K562 (cell line): ENCODE data around the gene CYP2D6. TPM values are rescaled to one million over a fixed set of nuclear protein-coding genes. Genes with fewer than 3 reads are reported as not detected.
"Not testable (repeated sequence)": the region's sequence is repeated elsewhere in the genome, so short reads cannot be mapped to it uniquely, and the experiment has no call there.

ENCODE experiments used
- ATAC-seq: fragments of 200-7000 bp; cut with Tn5 transposase; 3 replicates; pipeline ENCODE4 v1.9.1; 2020; ENCODE audit warnings: moderate library complexity
- BruUV-seq: library from RNA; stranded (reverse); fragments of 400-500 nt; replicated peaks from 2 replicates; lab custom pipeline; 2021; lab: Mats Ljungman, UMichigan
- CTCF ChIA-PET: fragments of 300-600 bp; formaldehyde crosslinking; extraction: SDS; loops from one replicate; lab custom pipeline; 2021; ENCODE audit warnings: low intra/inter-chr PET ratio; lab: Yijun Ruan, JAX
- POLR2A ChIA-PET: fragments of 300-600, 350-650 bp; sonication (Branson Sonifier 250); formaldehyde crosslinking; extraction: SDS; loops from one replicate; lab custom pipeline; 2021; ENCODE audit warnings: antibody characterized with exemption, inconsistent platforms; lab: Yijun Ruan, JAX
- DNase-seq, 4 experiments: peaks; one replicate each; pipeline versions ENCODE4 v3.0.0 to v3.0.0-alpha.2; 2011 to 2018; ENCODE audit warnings: low spot score in 3 of 4, mixed read lengths in 3 of 4; ENCODE audit errors: extremely low read depth in 1 of 4
- FAIRE-seq: peaks from 2 replicates; lab custom pipeline; 2011; peaks lifted over from hg19 to GRCh38; lab: Jason Lieb, UNC
- H2AFZ ChIP-seq: 2 replicates; pipeline ENCODE4 v1.6.0; 2011; ENCODE audit warnings: low read depth, low read length, control low read depth, inconsistent platforms
- H3K27ac ChIP-seq: fragments of 200-600 bp; 3 replicates; pipeline ENCODE4 v1.8.0; 2011; ENCODE audit warnings: low read depth, mild to moderate bottlenecking, control low read depth, inconsistent platforms, low read length, moderate library complexity, mixed read lengths; ENCODE audit errors: extremely low read depth
- H3K27me3 ChIP-seq, 2 experiments: fragments of 300-600 bp in 1 of 2; 2 replicates in 1 of 2; 3 replicates in 1 of 2; pipeline versions ENCODE4 v1.6.0 to v1.8.0; 2011; ENCODE audit warnings: inconsistent platforms in 2 of 2, low read length in 2 of 2, mild to moderate bottlenecking in 1 of 2, mixed read lengths in 1 of 2, moderate library complexity in 1 of 2; ENCODE audit not compliant: control insufficient read depth in 2 of 2, insufficient read depth in 2 of 2
- H3K36me3 ChIP-seq: fragments of 300-600 bp; 3 replicates; pipeline ENCODE4 v1.8.0; 2011; ENCODE audit warnings: mild to moderate bottlenecking, low read length, inconsistent platforms; ENCODE audit not compliant: control insufficient read depth, insufficient read depth
- H3K4me1 ChIP-seq, 2 experiments: fragments of 200-600 bp in 1 of 2; replicated peaks in 1 of 2; 2 replicates in 1 of 2; 3 replicates in 1 of 2; pipeline versions ENCODE4 v1.5.1 to v1.8.0; 2011; ENCODE audit warnings: inconsistent platforms in 2 of 2, low read length in 2 of 2, mild to moderate bottlenecking in 1 of 2, mixed read lengths in 1 of 2, moderate library complexity in 1 of 2; ENCODE audit not compliant: control insufficient read depth in 2 of 2, insufficient read depth in 2 of 2
- H3K4me2 ChIP-seq: 2 replicates; pipeline ENCODE4 v1.6.1; 2011; ENCODE audit warnings: low read length, control low read depth, inconsistent platforms, mixed read lengths; ENCODE audit not compliant: insufficient read depth
- H3K4me3 ChIP-seq: fragments of 200-600 bp; sonication (generic), shearing (Covaris generic); 2 replicates; pipeline ENCODE4 v1.5.1; 2016; ENCODE audit warnings: control low read depth, inconsistent platforms
- H3K79me2 ChIP-seq: fragments of 200-600 bp; 3 replicates; pipeline ENCODE4 v1.8.0; 2011; ENCODE audit warnings: low read length, inconsistent platforms; ENCODE audit not compliant: control insufficient read depth, insufficient read depth
- H3K9ac ChIP-seq, 2 experiments: 2 replicates each; pipeline versions ENCODE4 v1.6.0 to v1.6.1; 2011; ENCODE audit warnings: low read depth in 2 of 2, low read length in 2 of 2, control low read depth in 1 of 2, inconsistent platforms in 1 of 2, mild to moderate bottlenecking in 1 of 2, mixed read lengths in 1 of 2; ENCODE audit not compliant: insufficient read depth in 1 of 2
- H3K9me1 ChIP-seq: one replicate; pipeline ENCODE4 v1.6.0; 2011; ENCODE audit warnings: inconsistent platforms, mild to moderate bottlenecking, low read length, moderate library complexity; ENCODE audit not compliant: control insufficient read depth, insufficient read depth
- H3K9me3 ChIP-seq: replicated peaks from 2 replicates; pipeline ENCODE4 v1.5.1; 2011; ENCODE audit warnings: low read depth, low read length, inconsistent platforms; ENCODE audit not compliant: control insufficient read depth, insufficient read depth
- H4K20me1 ChIP-seq: replicated peaks from 2 replicates; pipeline ENCODE4 v1.6.1; 2011; ENCODE audit warnings: low read length, inconsistent platforms, mixed read lengths; ENCODE audit not compliant: control insufficient read depth, insufficient read depth
- CBFA2T3 ChIP-seq: fragments of 450-650 bp; IDR thresholded peaks from 2 replicates; pipeline ENCODE4 v1.6.1; 2017
- DPF2 ChIP-seq: fragments of 450-650 bp; IDR thresholded peaks from 2 replicates; pipeline ENCODE4 v1.6.1; 2016
- EGR1 ChIP-seq: fragments of 450-650 bp; conservative IDR thresholded peaks from 2 replicates; pipeline ENCODE4 v1.6.1; 2017; ENCODE audit warnings: mild to moderate bottlenecking
- ETV6 ChIP-seq, 3 experiments: fragments of 150-350 bp in 1 of 3; sonication (generic) in 1 of 3; formaldehyde crosslinking in 1 of 3; IDR thresholded peaks; 2 replicates each; pipeline versions ENCODE4 v1.6.1 to v1.8.0; 2014 to 2022; ENCODE audit warnings: borderline replicate concordance in 2 of 3, low read depth in 2 of 3, antibody characterized with exemption in 1 of 3, low read length in 1 of 3, mild to moderate bottlenecking in 1 of 3, missing genetic modification reagents in 1 of 3
- NCOA1 ChIP-seq: fragments of 450-650 bp; IDR thresholded peaks from 2 replicates; pipeline ENCODE4 v1.6.1; 2016; ENCODE audit warnings: low read depth
- NFE2 ChIP-seq: IDR thresholded peaks from 2 replicates; pipeline ENCODE4 v1.6.1; 2014; ENCODE audit warnings: antibody characterized with exemption, low read depth
- POLR3A ChIP-seq: IDR thresholded peaks from 2 replicates; pipeline ENCODE4 v1.6.1; 2011; ENCODE audit warnings: borderline replicate concordance, mild to moderate bottlenecking, moderate library complexity; ENCODE audit not compliant: insufficient read length, insufficient read depth; ENCODE audit errors: extremely low read depth
- ZNF316 ChIP-seq: fragments of 450-650 bp; IDR thresholded peaks from 2 replicates; pipeline ENCODE4 v1.6.1; 2016
- WGBS: fragments of 100-300 bp; shearing (Covaris generic); methylation state at CpG from one replicate; pipeline ENCODE4 v1.1.6; 2016; ENCODE audit warnings: low coverage, mixed read lengths; ENCODE audit not compliant: insufficient coverage; ENCODE audit errors: missing lambda C conversion rate; 5-methylcytosine and 5-hydroxymethylcytosine counted together
- in situ Hi-C: fragments of 300-500 bp; cut with MboI; formaldehyde crosslinking; loops from 4 replicates; pipeline ENCODE4 v1.15.0; 2018; ENCODE audit warnings: inconsistent platforms, mixed read lengths
- intact Hi-C: fragments of 100-400 bp; cut with micrococcal nuclease; formaldehyde crosslinking; loops from 2 replicates; pipeline ENCODE4 v1.14.2; 2022
- polyA plus RNA-seq, 8 experiments: library from polyadenylated mRNA; depleted of rRNA in 4 of 8; stranded (reverse) in 5 of 8; unstranded in 3 of 8; fragments of >200 nt; fragmentation: Nextera tagmentation in 2 of 8; fragmentation: Illumina TruSeq in 1 of 8; extraction: Ambion mirVana in 2 of 8; extraction: Trizol in 1 of 8; gene quantifications; 2 replicates each; pipeline versions ENCODE4 v1.2.1 to v1.2.3, GENCODE V29; 2011 to 2014; ENCODE audit warnings: inconsistent platforms in 1 of 8, missing spikeins in 1 of 8
- total RNA-seq, 7 experiments: library from RNA; depleted of rRNA in 6 of 7; stranded (reverse); fragments of >200 nt in 6 of 7; fragmentation: Illumina TruSeq in 2 of 7; extraction: Trizol in 2 of 7; gene quantifications; 2 replicates each; pipeline versions ENCODE4 v1.2.1 to v1.2.3, GENCODE V29; 2011 to 2021; ENCODE audit warnings: low replicate concordance in 1 of 7
- TF ChIP-seq, protein P1 (sequence below): fragments of 450-650 bp; IDR thresholded peaks from 2 replicates; pipeline ENCODE4 v1.6.1; 2018; ENCODE audit not compliant: partially characterized antibody

CYP2D6 gene
- total and polyA plus RNA-seq, 9 of the 15 experiments (the other 6 are each of a cell fraction or from before 2014, with no cell fraction given), result 0.04 to 0.20 (median 0.09) TPM; not detected in 5

DNA sequence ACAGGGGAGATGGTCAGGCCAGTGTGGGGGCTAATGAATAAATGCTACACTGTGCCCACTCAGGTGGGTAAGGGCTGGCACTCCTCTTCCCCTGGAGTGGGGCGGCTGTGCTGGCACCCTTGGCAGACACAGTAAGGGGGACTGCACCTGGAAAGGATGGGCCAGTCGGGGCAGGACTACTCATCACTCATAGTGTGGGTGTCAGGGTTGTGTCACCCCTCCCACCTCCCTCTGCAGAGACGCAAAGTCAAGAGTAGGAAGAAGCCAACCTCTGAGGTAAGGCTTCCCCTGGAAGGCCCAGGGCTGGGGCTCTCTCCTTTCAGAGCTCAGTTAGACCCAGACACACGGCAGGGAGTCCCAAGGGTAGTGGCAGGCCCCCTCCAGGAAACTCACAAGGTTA is 7.1 kb downstream of the CYP2D6 start:
- FAIRE-seq, BruUV-seq, intact Hi-C loops: not testable (repeated sequence)

DNA sequence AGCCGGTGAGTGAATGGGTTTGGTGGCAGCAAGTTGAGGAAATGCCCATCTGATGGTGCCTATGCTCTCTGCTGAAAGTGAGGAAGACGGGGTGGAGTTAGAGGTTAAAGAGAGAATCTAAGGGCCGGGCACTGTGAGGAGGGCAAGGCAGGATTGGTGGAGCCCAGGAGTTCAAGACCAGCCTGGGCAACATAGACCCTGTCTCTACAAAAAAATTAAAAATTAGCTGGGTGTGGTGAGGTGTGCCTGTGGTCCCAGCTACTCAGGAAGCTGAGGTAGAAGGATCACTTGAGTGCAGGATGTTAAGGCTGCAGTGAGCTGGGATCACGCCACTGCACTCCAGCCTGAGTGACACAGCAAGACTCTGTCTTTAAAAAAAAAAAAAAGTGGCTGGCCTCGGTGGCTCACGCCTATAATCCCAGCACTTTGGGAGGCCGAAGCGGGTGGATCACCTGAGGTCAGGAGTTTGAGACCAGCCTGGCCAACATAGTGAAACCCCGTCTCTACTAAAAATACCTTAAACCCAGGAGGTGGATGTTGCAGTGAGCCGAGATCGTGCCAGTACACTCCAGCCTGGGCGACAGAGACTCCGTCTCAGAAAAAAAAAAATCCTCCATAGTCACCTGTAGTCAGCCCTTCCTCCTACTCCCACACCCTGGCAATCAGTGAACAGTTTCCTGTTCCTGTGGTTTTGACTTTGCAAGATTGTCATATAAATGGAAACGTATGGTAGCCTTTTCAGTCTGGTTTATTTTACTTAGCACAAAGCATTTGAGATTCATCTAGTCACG is 10.2 kb downstream of the CYP2D6 start:
- not testable (repeated sequence) for H3K4me3 ChIP-seq; TF ChIP-seq ETV6 (CRISPR knock-in tag; IDR thresholded peaks at IDR 0.05; ENCODE audit: borderline replicate concordance)
- peak overlapping the region; percentile 37 for H3K4me2 ChIP-seq
- TF ChIP-seq ETV6 (IDR thresholded peaks at IDR 0.05; ENCODE audit: borderline replicate concordance in 1 of 2, low read depth in 2 of 2, low read length in 1 of 2), result peak in 1 of 2 experiments; percentile 82; a peak in 2 of 4 replicates
- peak; percentile 39 for TF ChIP-seq CBFA2T3
- TF ChIP-seq NCOA1, result 0 out of 2 replicates have a peak, but pooled peaks have one; percentile 28
- peak; percentile 56; the same call in 1 of the 2 replicates for TF ChIP-seq NFE2
- peak; percentile 51 for TF ChIP-seq EGR1
- peak; percentile 61 for TF ChIP-seq DPF2
- peak; percentile 34 for TF ChIP-seq POLR3A
- TF ChIP-seq, protein P1, sequence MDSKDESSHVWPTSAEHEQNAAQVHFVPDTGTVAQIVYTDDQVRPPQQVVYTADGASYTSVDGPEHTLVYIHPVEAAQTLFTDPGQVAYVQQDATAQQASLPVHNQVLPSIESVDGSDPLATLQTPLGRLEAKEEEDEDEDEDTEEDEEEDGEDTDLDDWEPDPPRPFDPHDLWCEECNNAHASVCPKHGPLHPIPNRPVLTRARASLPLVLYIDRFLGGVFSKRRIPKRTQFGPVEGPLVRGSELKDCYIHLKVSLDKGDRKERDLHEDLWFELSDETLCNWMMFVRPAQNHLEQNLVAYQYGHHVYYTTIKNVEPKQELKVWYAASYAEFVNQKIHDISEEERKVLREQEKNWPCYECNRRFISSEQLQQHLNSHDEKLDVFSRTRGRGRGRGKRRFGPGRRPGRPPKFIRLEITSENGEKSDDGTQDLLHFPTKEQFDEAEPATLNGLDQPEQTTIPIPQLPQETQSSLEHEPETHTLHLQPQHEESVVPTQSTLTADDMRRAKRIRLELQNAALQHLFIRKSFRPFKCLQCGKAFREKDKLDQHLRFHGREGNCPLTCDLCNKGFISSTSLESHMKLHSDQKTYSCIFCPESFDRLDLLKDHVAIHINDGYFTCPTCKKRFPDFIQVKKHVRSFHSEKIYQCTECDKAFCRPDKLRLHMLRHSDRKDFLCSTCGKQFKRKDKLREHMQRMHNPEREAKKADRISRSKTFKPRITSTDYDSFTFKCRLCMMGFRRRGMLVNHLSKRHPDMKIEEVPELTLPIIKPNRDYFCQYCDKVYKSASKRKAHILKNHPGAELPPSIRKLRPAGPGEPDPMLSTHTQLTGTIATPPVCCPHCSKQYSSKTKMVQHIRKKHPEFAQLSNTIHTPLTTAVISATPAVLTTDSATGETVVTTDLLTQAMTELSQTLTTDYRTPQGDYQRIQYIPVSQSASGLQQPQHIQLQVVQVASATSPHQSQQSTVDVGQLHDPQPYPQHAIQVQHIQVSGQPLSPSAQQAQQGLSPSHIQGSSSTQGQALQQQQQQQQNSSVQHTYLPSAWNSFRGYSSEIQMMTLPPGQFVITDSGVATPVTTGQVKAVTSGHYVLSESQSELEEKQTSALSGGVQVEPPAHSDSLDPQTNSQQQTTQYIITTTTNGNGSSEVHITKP, result peak; percentile 73
- peak; percentile 58 for TF ChIP-seq ZNF316

More for the DNA sequence above, 7.1 kb downstream of the CYP2D6 start:
- H3K27ac ChIP-seq, H3K27me3 ChIP-seq, H3K9ac ChIP-seq, H3K4me1 ChIP-seq, DNase-seq, H3K79me2 ChIP-seq, H3K4me3 ChIP-seq, H4K20me1 ChIP-seq, H3K36me3 ChIP-seq, POLR2A ChIA-PET, CTCF ChIA-PET, H2AFZ ChIP-seq, H3K9me3 ChIP-seq, in situ Hi-C loops, ATAC-seq, H3K4me2 ChIP-seq, H3K9me1 ChIP-seq: not testable (repeated sequence)
- WGBS, result no CpG with 5 or more reads among the region's 4 CpGs

More for the DNA sequence above, 10.2 kb downstream of the CYP2D6 start:
- H3K9me1 ChIP-seq, POLR2A ChIA-PET, BruUV-seq, H3K27me3 ChIP-seq, H3K79me2 ChIP-seq, H4K20me1 ChIP-seq, H3K36me3 ChIP-seq, FAIRE-seq, in situ Hi-C loops, H3K4me1 ChIP-seq, intact Hi-C loops, H3K9me3 ChIP-seq, CTCF ChIA-PET: not testable (repeated sequence)
- H3K9ac ChIP-seq, result peak overlapping the region in 1 of 2 experiments; percentile 30; a peak in 2 of 4 replicates
- H2AFZ ChIP-seq, result peak overlapping the region; percentile 33; the same call in 1 of the 2 replicates
- ATAC-seq (peak; percentile 87), DNase-seq (peak in 2 of 4 experiments; percentile 36 to 50)
- WGBS, result 6% methylated on average over 13 of the region's 15 CpGs
- H3K27ac ChIP-seq, result peak overlapping the region; percentile 55
